Measurements from ENCODE around the gene ANKRD26.

Gene ANKRD26

GRCh38 chr10:27020243-27020642 lies 80.1 kb downstream of the ANKRD26 start:
- no peak for DNase-seq (ENCODE audit: low read depth in 3 of 3)

GRCh38 chr10:27019827-27020226 lies 80.5 kb downstream of the ANKRD26 start:
- no peak for DNase-seq (ENCODE audit: low read depth in 3 of 3)

- DNase-seq (ENCODE audit: low read depth in 3 of 3), result no peak
These were observed 102.7 kb downstream of the ANKRD26 start for GRCh38 chr10:26997610-26998009.

GRCh38 chr10:26994743-26995142 lies 105.6 kb downstream of the ANKRD26 start:
- no peak for DNase-seq (ENCODE audit: low read depth in 3 of 3)

- no peak for DNase-seq (ENCODE audit: low read depth in 3 of 3)
These were observed 112.4 kb downstream of the ANKRD26 start for GRCh38 chr10:26987851-26988250.

- DNase-seq (ENCODE audit: low read depth in 3 of 3), result no peak
These were observed 117.1 kb downstream of the ANKRD26 start for GRCh38 chr10:26983156-26983555.

GRCh38 chr10:26982058-26982457 lies 118.2 kb downstream of the ANKRD26 start:
- DNase-seq (ENCODE audit: low read depth in 3 of 3), result no peak

- no peak for DNase-seq (ENCODE audit: low read depth in 3 of 3)
These were observed 119.0 kb downstream of the ANKRD26 start for GRCh38 chr10:26981232-26981824.

- DNase-seq (ENCODE audit: low read depth in 3 of 3), result no peak
These were observed 121.8 kb downstream of the ANKRD26 start for GRCh38 chr10:26978519-26978918.

GRCh38 chr10:26977635-26978034 lies 122.7 kb downstream of the ANKRD26 start:
- DNase-seq (ENCODE audit: low read depth in 3 of 3), result no peak

- no peak for DNase-seq (ENCODE audit: low read depth in 3 of 3)
These were observed 129.6 kb downstream of the ANKRD26 start for GRCh38 chr10:26970667-26971066.

GRCh38 chr10:26969145-26969926 lies 131.0 kb downstream of the ANKRD26 start:
- no peak for DNase-seq (ENCODE audit: low read depth in 3 of 3)

- no peak for DNase-seq (ENCODE audit: low read depth in 3 of 3)
These were observed 137.5 kb downstream of the ANKRD26 start for GRCh38 chr10:26962835-26963234.

GRCh38 chr10:26960308-26960707 lies 140.0 kb downstream of the ANKRD26 start:
- no peak for DNase-seq (ENCODE audit: low read depth in 3 of 3)

- no peak for DNase-seq (ENCODE audit: low read depth in 3 of 3)
These were observed 140.5 kb downstream of the ANKRD26 start for GRCh38 chr10:26959841-26960240.

Data from stimulated activated CD4-positive, alpha-beta T cell treated with anti-CD3 and anti-CD28 coated beads, TNF-alpha, amount 100 ng/mL, for 24 hours (primary cell).